Tibial nerve (tissue), 4 donors: ENCODE data around the gene GAP43. TPM values are rescaled to one million over a fixed set of nuclear protein-coding genes. Genes with fewer than 3 reads are reported as not detected.

Experiments
- DNase-seq, 2 donors: peaks; one replicate each; pipeline ENCODE4 v3.0.0-alpha.2; 2019; ENCODE audit warnings: low spot score in 2 of 2
- H3K27ac ChIP-seq, 4 donors: fragments of 200-600 bp; sonication (generic) in 3 of 4; one replicate each; pipeline ENCODE4 v1.5.1; 2017 to 2019; ENCODE audit warnings: mild to moderate bottlenecking in 1 of 4
- H3K27me3 ChIP-seq, 2 donors: fragments of 200-600 bp; sonication (generic) in 1 of 2; one replicate each; pipeline versions ENCODE4 v1.5.1 to v1.6.0; 2017 to 2019
- H3K36me3 ChIP-seq, 3 donors: fragments of 200-600 bp; sonication (generic); one replicate each; pipeline ENCODE4 v1.5.1; 2018 to 2019
- H3K4me1 ChIP-seq, 4 donors: fragments of 200-600 bp; sonication (generic) in 3 of 4; one replicate each; pipeline ENCODE4 v1.5.1; 2017 to 2019
- H3K4me3 ChIP-seq, 4 donors: fragments of 200-600 bp; sonication (generic) in 3 of 4; one replicate each; pipeline ENCODE4 v1.5.1; 2017 to 2019; ENCODE audit warnings: mild to moderate bottlenecking in 1 of 4, moderate library complexity in 1 of 4
- H3K9me3 ChIP-seq, 4 donors: fragments of 200-600 bp; sonication (generic) in 3 of 4; one replicate each; pipeline ENCODE4 v1.5.1; 2017 to 2019
- EP300 ChIP-seq, 2 donors: sonication (generic); formaldehyde crosslinking; IDR thresholded peaks; one replicate each; pipeline ENCODE4 v1.6.1; 2017; ENCODE audit warnings: antibody characterized with exemption in 2 of 2, mild to moderate bottlenecking in 1 of 2
- POLR2A ChIP-seq, 2 donors: fragments of 450-650 bp; IDR thresholded peaks; one replicate each; pipeline ENCODE4 v1.6.1; 2017; ENCODE audit warnings: antibody characterized with exemption in 2 of 2, mild to moderate bottlenecking in 2 of 2, moderate library complexity in 2 of 2
- WGBS, 2 donors: methylation state at CpG; one replicate each; pipeline ENCODE4 v1.1.5; 2018; 5-methylcytosine and 5-hydroxymethylcytosine counted together
- total RNA-seq, 4 donors: library from RNA; depleted of rRNA; stranded (reverse); fragments of >200 nt; gene quantifications; one replicate each; pipeline ENCODE4 v1.1.0, GENCODE V29; 2016
- TF ChIP-seq, protein P1 (sequence below), 5 experiments: fragments of 200-600 bp in 3 of 5; fragments of 450-650 bp in 2 of 5; sonication (generic) in 3 of 5; IDR thresholded peaks; one replicate each; pipeline ENCODE4 v1.5.1; 2016 to 2019; ENCODE audit warnings: antibody characterized with exemption in 5 of 5, mild to moderate bottlenecking in 3 of 5, moderate library complexity in 2 of 5

The GAP43 gene
- total RNA-seq, 4 donors from 2014 or later: 2.4 to 15.3 (median 6.0) TPM

- no peak for TF ChIP-seq EP300 (IDR thresholded peaks at IDR 0.05)
- TF ChIP-seq POLR2A (IDR thresholded peaks at IDR 0.05): no peak
- TF ChIP-seq, protein P1, sequence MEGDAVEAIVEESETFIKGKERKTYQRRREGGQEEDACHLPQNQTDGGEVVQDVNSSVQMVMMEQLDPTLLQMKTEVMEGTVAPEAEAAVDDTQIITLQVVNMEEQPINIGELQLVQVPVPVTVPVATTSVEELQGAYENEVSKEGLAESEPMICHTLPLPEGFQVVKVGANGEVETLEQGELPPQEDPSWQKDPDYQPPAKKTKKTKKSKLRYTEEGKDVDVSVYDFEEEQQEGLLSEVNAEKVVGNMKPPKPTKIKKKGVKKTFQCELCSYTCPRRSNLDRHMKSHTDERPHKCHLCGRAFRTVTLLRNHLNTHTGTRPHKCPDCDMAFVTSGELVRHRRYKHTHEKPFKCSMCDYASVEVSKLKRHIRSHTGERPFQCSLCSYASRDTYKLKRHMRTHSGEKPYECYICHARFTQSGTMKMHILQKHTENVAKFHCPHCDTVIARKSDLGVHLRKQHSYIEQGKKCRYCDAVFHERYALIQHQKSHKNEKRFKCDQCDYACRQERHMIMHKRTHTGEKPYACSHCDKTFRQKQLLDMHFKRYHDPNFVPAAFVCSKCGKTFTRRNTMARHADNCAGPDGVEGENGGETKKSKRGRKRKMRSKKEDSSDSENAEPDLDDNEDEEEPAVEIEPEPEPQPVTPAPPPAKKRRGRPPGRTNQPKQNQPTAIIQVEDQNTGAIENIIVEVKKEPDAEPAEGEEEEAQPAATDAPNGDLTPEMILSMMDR (IDR thresholded peaks at IDR 0.05): no peak
- no peak overlapping the region for H3K27ac ChIP-seq
- H3K36me3 ChIP-seq: no peaks in the 10 kb centered on the region
- WGBS, 2 donors: 78 to 82% methylated on average over 3 of the region's 3 CpGs
- no peak for DNase-seq
- no peaks in the 10 kb centered on the region for H3K4me1 ChIP-seq
- H3K4me3 ChIP-seq: no peak overlapping the region
- H3K9me3 ChIP-seq: no peaks in the 10 kb centered on the region
- H3K27me3 ChIP-seq: no peaks in the 10 kb centered on the region
Observed at GRCh38 chr3:115709931-115710330, 86.6 kb downstream of the GAP43 start.

DNA sequence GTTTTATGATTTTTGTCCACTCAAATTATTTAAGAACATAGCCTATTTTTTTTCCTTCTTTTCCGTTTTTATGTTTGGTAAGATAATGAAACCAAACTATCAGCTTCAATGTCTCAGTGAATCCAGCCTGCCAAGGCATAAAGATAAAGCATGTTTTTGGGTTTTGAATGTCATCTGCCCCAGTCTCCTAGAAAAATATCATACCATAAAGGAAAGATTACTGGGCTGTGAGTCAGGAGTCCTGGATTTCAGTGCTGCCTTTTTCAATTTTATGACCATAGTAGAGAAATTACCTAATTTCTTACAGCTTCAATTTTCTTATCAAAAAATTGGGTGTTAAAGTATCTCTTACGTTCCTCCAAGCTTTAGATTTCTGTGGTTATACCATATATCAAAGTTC, 87.5 kb downstream of the GAP43 start:
- Histone ChIP-seq H3K27me3 (no peaks in the 10 kb centered on the region), H3K36me3 (no peaks in the 10 kb centered on the region), H3K4me1 (no peaks in the 10 kb centered on the region), H3K4me3 (no peak overlapping the region), H3K27ac (no peak overlapping the region), H3K9me3 (no peaks in the 10 kb centered on the region)
- WGBS, 2 donors: 64 to 73% methylated on average over 2 of the region's 2 CpGs
- DNase-seq: no peak
- TF ChIP-seq POLR2A (IDR thresholded peaks at IDR 0.05): no peak
- TF ChIP-seq, protein P1 (IDR thresholded peaks at IDR 0.05): no peak
- no peak for TF ChIP-seq EP300 (IDR thresholded peaks at IDR 0.05)

GRCh38 chr3:115712871-115713270, 89.6 kb downstream of the GAP43 start:
- no peak for DNase-seq
- Histone ChIP-seq H3K27me3 (no peaks in the 10 kb centered on the region), H3K4me1 (no peaks in the 10 kb centered on the region), H3K36me3 (no peaks in the 10 kb centered on the region), H3K9me3 (no peaks in the 10 kb centered on the region), H3K4me3 (no peak overlapping the region), H3K27ac (no peak overlapping the region)
- TF ChIP-seq, protein P1 (IDR thresholded peaks at IDR 0.05): no peak
- TF ChIP-seq POLR2A (IDR thresholded peaks at IDR 0.05) (no peak), EP300 (IDR thresholded peaks at IDR 0.05) (no peak)
- WGBS, 2 donors: 0% methylated on average over 1 of the region's 1 CpG

DNA sequence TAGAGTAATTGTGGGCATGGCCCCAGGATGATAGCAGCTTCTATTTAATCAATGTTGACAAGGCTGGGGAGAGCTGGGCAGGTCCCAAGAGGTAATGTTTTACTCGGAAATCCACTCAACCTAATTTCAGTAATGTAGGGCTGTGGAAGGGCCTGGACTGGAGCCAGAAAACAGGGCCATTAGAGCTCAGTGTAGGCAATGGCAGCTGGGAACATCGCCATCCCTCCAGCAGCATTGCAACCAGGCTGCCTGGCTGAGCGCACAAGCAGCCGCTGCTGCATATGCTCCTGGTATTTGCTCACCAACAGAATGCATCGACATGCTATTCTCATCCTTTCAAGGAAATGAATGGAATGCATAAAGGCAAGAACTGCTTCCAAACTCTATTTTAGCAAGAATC, 90.0 kb downstream of the GAP43 start:
- WGBS, 2 donors: 64 to 73% methylated on average over 5 of the region's 5 CpGs
- no peak for DNase-seq

GRCh38 chr3:115715241-115715745, 92.0 kb downstream of the GAP43 start:
- H3K9me3 ChIP-seq: no peaks in the 10 kb centered on the region
- 94 to 96% methylated on average over 4 of the region's 4 CpGs for WGBS, 2 donors
- no peaks in the 10 kb centered on the region for H3K27me3 ChIP-seq
- TF ChIP-seq POLR2A (IDR thresholded peaks at IDR 0.05): no peak
- TF ChIP-seq EP300 (IDR thresholded peaks at IDR 0.05): no peak
- TF ChIP-seq, protein P1 (IDR thresholded peaks at IDR 0.05): no peak
- H3K4me3 ChIP-seq: no peak overlapping the region
- no peaks in the 10 kb centered on the region for H3K4me1 ChIP-seq
- DNase-seq: no peak
- no peaks in the 10 kb centered on the region for H3K36me3 ChIP-seq
- no peak overlapping the region for H3K27ac ChIP-seq

More for the DNA sequence above, 90.0 kb downstream of the GAP43 start:
- H3K9me3 ChIP-seq: no peaks in the 10 kb centered on the region
- no peak overlapping the region for H3K4me3 ChIP-seq
- no peak overlapping the region for H3K27ac ChIP-seq
- H3K36me3 ChIP-seq: no peaks in the 10 kb centered on the region
- H3K4me1 ChIP-seq: no peaks in the 10 kb centered on the region
- TF ChIP-seq, protein P1 (IDR thresholded peaks at IDR 0.05): no peak
- TF ChIP-seq POLR2A (IDR thresholded peaks at IDR 0.05) (no peak), EP300 (IDR thresholded peaks at IDR 0.05) (no peak)
- H3K27me3 ChIP-seq: no peaks in the 10 kb centered on the region
